Activated CD4-positive, alpha-beta memory T cell treated with anti-CD3 and anti-CD28 coated beads, Interleukin-2, amount 10 ng/mL, durations not matched to agents 7 days and 5 days (primary cell): ENCODE measurements around the gene TMEM123. TPM values are rescaled to one million over a fixed set of nuclear protein-coding genes. Genes with fewer than 3 reads are reported as not detected.
"Not testable (repeated sequence)": the region's sequence is repeated elsewhere in the genome, so short reads cannot be mapped to it uniquely, and the experiment has no call there.

Source experiments
- CTCF ChIA-PET: fragments of 350-600 bp; sonication (Branson Sonifier 250); formaldehyde crosslinking; loops from one replicate; lab custom pipeline; 2021; ENCODE audit warnings: antibody characterized with exemption, inconsistent platforms; lab: Charles Lee
- POLR2A ChIA-PET: fragments of 350-600 bp; sonication (Branson Sonifier 250); formaldehyde crosslinking; loops from one replicate; lab custom pipeline; 2021; ENCODE audit warnings: antibody characterized with exemption; lab: Charles Lee
- DNase-seq: peaks from one replicate; pipeline ENCODE4 v3.0.0-alpha.2; 2020
- H3K27ac Mint-ChIP-seq: one replicate; pipeline ENCODE4 v1.8.0; 2021; ENCODE audit warnings: mild to moderate bottlenecking, mixed read lengths
- H3K27me3 Mint-ChIP-seq: one replicate; pipeline ENCODE4 v1.8.0; 2021; ENCODE audit warnings: mixed read lengths
- H3K36me3 Mint-ChIP-seq: one replicate; pipeline ENCODE4 v1.8.0; 2021; ENCODE audit warnings: low read depth, mixed read lengths
- H3K4me1 Mint-ChIP-seq: one replicate; pipeline ENCODE4 v1.8.0; 2021; ENCODE audit warnings: mixed read lengths
- H3K4me3 Mint-ChIP-seq: one replicate; pipeline ENCODE4 v1.8.0; 2021; ENCODE audit warnings: mild to moderate bottlenecking, mixed read lengths
- H3K9me3 Mint-ChIP-seq: one replicate; pipeline ENCODE4 v1.8.0; 2021; ENCODE audit warnings: mixed read lengths
- total RNA-seq, 2 experiments: library from RNA; stranded (reverse); gene quantifications; one replicate each; pipeline ENCODE4 v1.2.3, GENCODE V29; 2021

Gene TMEM123
- total RNA-seq, 2 experiments from 2014 or later: 331 to 343 TPM

DNA sequence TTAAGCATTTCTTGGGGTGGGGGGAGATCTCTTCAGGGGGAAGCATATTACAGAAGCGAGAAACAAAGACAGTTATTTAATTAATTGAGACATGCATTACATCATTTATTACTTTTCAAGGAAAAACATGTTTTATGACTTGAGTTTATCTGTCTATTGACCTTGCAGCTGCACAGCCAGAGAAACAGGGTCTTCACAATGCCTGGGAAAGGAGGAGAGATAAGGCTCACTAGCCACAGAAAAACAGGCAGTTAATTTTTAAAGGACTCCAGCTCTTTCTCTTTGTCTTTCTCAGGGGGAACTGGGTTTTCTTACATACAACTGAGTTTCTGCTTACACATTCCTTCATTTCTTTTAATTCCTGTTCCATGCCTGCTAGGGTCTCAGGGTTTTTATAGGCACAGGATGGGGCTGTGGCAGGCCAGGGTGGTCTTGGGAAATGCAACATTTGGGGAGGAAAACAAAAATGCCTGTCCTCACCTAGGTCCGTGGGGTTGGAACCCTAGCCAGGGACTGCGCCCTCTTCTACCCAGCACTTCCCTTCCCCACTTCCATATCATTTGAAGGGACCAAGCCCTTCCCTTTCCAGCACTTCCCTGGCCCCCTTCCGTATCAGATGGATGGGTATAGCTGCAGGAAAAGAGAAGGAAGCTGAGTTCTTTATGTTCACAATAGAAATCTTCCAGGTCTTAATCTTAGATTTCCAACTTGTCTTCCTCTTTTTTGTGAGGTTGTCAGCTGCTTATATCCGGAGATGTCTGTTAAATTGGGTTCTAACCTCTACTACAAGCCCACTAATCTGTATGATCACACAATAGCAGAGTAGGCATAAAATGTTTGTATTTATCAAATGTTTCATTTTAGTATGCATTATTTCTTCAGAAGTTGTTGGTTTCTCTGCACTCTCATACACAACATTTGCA, 67.2 kb downstream of the TMEM123 start:
- Mint-ChIP-seq H3K36me3 (peaks cover 44% of the 10 kb centered on the region), H3K4me3 (no peak overlapping the region), H3K9me3 (no peaks in the 10 kb centered on the region), H3K4me1 (peaks cover 9% of the 10 kb centered on the region), H3K27me3 (no peaks in the 10 kb centered on the region), H3K27ac (no peak overlapping the region)
- ChIA-PET POLR2A (no interaction called here), CTCF (no interaction called here)
- DNase-seq: no peak

DNA sequence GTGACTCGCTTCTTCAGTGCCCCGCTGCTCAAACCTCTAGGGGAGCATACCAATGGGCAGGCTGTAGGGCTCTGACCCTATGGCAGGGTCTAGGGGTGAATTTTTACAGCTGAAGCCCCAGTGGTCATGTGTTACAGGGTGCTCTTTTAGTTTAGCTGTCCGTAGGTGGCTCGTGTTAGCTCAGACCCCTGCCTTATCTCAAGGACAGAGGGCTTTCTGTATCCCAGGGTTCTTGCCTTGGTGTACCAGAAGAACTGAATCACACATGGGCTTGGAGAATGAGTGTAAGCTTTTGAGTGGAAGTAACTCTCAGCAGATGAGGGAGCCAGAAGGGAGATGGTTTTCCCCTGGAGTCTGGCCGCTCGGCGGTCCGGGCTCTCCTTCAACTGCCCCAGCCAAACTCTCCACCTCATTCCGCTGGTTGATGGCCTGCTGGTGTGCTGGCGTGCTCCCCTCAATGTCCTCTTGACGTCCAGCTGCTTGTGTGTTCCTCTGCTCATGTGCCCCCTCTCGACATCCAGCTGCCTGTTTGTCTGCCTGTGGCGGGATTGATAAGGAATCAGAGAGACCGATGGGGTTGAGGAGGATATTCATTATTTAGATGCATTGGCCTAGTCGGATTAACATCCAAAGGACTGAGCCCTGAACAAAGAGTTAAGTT, 68.0 kb downstream of the TMEM123 start:
- POLR2A ChIA-PET: interaction anchor here (0.8 kb wide), 1 partner anchor 67 kb away, joined by 4 read pairs; no protein-coding TSS in a partner anchor
- Mint-ChIP-seq H3K36me3 (peaks cover 45% of the 10 kb centered on the region), H3K9me3 (no peaks in the 10 kb centered on the region)

DNA sequence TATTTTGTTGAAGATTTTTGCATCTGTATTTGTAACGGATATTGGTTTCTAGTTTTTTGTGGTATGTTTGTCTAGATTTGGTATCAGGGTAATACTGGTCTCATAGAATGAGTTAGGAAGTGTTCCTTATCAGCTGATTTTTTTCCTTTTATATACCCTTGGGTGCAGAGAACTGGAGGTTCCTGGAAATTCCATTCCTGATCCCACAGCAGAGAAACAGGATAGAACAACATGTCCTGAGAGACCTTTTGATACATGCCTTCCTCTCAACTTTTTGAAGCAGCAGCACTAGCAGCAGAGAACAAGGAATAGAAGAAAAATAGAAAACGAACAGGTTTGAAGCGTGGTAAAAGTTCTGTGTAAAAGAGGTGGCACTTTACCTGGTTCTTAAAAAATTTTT, 68.7 kb downstream of the TMEM123 start:
- no peak for DNase-seq
- POLR2A ChIA-PET: interaction anchor here (0.8 kb wide), 1 partner anchor 68 kb away, joined by 4 read pairs; no protein-coding TSS in a partner anchor
- H3K9me3 Mint-ChIP-seq: no peaks in the 10 kb centered on the region
- no peaks in the 10 kb centered on the region for H3K27me3 Mint-ChIP-seq
- no peak overlapping the region for H3K4me3 Mint-ChIP-seq
- no peak overlapping the region for H3K27ac Mint-ChIP-seq
- H3K4me1 Mint-ChIP-seq: peaks cover 9% of the 10 kb centered on the region
- CTCF ChIA-PET: interaction anchor here (1.2 kb wide), 1 partner anchor 9 kb away, joined by 3 read pairs; no protein-coding TSS in a partner anchor
- peaks cover 45% of the 10 kb centered on the region for H3K36me3 Mint-ChIP-seq

More for the DNA sequence above, 68.0 kb downstream of the TMEM123 start:
- H3K27me3 Mint-ChIP-seq: no peaks in the 10 kb centered on the region
- peaks cover 9% of the 10 kb centered on the region for H3K4me1 Mint-ChIP-seq
- no peak overlapping the region for H3K4me3 Mint-ChIP-seq
- CTCF ChIA-PET: interaction anchor here (1.2 kb wide), 1 partner anchor 8 kb away, joined by 3 read pairs; no protein-coding TSS in a partner anchor
- DNase-seq: no peak
- no peak overlapping the region for H3K27ac Mint-ChIP-seq

DNA sequence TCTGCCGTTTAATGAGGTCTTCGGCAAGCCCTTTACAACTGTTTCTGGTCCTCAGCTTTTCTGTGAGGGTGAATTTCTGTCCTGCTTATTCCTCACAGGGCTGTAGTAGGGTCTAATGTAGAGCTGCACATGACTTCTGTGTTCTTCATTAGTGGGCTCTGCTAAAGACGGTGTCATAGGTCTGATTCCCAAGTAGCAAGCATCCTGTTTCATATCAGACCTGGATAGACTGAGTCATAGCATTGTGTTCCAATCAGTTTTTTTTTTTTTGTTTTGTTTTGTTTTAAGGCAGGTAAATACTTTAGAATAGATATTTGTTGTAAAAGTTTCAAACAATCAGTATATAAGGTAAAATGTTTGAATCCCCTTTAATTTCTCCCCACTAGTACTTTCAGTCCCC, 70.2 kb downstream of the TMEM123 start:
- no peaks in the 10 kb centered on the region for H3K9me3 Mint-ChIP-seq
- peaks cover 9% of the 10 kb centered on the region for H3K4me1 Mint-ChIP-seq
- H3K36me3 Mint-ChIP-seq: peaks cover 49% of the 10 kb centered on the region
- ChIA-PET POLR2A (interaction anchor here (1.3 kb wide), 1 partner anchor 14 kb away, joined by 3 read pairs; no protein-coding TSS in a partner anchor), CTCF (interaction anchor here (1.2 to 2.5 kb wide), 4 partner anchors 8 to 88 kb away, joined by 4 to 16 read pairs (median 8); no protein-coding TSS in a partner anchor)
- no peak overlapping the region for H3K27ac Mint-ChIP-seq
- no peaks in the 10 kb centered on the region for H3K27me3 Mint-ChIP-seq
- no peak for DNase-seq
- H3K4me3 Mint-ChIP-seq: no peak overlapping the region

DNA sequence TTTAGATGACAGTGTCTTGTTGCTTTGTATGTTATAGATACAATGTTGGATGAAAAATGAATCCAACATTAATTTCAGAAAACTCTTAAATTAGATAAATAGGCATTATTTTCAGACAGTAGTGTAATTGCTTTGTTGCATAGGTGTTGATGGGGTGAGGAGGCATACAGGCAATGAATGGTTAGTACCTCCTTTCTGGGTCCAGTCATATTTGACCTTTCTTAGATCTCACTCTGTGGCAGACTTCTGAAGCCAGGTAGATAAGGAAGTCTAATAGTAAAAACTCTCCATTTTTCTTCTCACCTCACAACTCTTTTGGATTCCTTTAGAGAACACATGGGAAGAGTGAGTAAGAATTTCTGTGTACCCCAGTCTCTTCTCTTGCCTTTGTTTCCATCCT, 73.7 kb downstream of the TMEM123 start:
- CTCF ChIA-PET: interaction anchor here (1.7 kb wide), 1 partner anchor 12 kb away, joined by 8 read pairs; no protein-coding TSS in a partner anchor
- Mint-ChIP-seq H3K9me3 (no peaks in the 10 kb centered on the region), H3K4me1 (peaks cover 8% of the 10 kb centered on the region), H3K4me3 (no peak overlapping the region), H3K27me3 (no peaks in the 10 kb centered on the region), H3K36me3 (peaks cover 57% of the 10 kb centered on the region), H3K27ac (no peak overlapping the region)
- DNase-seq: no peak
- POLR2A ChIA-PET: no interaction called here

DNA sequence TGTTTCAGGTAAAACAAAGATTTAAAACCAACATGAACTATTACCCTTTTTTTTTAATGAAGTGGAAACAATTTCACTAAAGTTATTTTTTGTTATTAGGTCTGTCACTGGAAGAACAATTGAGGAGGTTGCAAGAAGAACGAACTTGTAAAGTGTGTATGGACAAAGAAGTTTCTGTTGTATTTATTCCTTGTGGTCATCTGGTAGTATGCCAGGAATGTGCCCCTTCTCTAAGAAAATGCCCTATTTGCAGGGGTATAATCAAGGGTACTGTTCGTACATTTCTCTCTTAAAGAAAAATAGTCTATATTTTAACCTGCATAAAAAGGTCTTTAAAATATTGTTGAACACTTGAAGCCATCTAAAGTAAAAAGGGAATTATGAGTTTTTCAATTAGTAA, 74.7 kb downstream of the TMEM123 start:
- Mint-ChIP-seq H3K9me3 (no peaks in the 10 kb centered on the region), H3K27me3 (no peaks in the 10 kb centered on the region), H3K36me3 (peaks cover 56% of the 10 kb centered on the region), H3K4me1 (peaks cover 8% of the 10 kb centered on the region), H3K27ac (no peak overlapping the region), H3K4me3 (no peak overlapping the region)
- no peak for DNase-seq
- CTCF ChIA-PET: no interaction called here
- POLR2A ChIA-PET: no interaction called here

DNA sequence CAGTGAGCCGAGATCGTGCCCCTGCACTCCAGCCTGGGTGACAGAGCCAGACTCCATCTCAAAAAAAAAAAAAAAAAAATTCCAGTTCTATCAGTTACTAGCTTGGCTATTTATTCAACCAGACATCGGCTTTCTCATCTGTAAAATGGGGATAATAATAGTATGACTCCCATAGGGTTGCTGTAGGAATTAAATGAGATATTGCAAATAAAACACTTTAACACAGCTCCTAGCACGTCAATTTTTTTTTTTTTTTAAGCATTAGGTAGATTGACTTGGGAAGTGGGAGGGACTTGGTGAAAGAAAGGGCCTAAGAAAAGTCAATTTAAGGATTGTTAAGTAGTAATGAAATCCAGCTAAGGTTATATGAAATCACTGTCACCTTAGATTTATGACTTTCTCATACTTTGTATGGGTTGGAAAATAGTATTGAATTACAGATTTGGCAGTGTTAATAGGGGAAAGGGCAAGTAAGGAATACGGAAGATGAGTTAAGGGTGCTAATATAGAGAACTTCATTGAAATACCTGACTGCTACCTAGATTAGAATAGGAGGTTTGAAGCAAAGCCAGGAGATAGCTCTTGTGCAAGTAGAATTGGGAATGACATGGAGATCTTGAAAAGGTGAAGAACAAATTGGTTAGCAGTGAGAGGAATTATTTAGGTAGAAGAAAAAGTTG, 76.7 kb downstream of the TMEM123 start:
- CTCF ChIA-PET: interaction anchor here (0.6 to 2.1 kb wide), 9 partner anchors 17 to 120 kb away, joined by 3 to 11 read pairs (median 3); no protein-coding TSS in a partner anchor

DNA sequence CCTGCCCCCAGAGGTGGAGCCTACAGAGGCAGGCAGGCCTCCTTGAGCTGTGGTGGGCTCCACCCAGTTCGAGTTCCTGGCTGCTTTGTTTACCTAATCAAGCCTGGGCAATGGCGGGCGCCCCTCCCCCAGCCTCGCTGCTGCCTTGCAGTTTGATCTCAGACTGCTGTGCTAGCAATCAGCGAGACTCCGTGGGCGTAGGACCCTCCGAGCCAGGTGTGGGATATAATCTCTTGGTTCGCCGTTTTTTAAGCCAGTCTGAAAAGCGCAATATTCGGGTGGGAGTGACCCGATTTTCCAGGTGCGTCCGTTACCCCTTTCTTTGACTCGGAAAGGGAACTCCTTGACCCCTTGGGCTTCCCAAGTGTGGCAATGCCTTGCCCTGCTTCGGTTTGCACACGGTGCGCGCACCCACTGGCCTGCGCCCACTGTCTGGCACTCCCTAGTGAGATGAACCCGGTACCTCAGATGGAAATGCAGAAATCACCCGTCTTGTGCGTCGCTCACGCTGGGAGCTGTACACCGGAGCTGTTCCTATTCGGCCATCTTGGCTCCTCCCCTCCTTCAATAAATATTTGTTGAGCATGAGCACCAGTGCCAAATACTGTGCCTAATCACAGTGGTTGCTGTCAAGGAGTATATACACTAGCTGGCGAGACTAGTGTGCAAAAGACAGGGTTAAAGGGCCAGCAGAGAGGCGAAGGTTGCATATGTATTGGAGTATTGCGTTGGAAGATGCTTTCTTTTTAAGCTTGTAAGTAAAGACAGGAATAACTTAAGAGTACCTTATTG, 77.7 kb downstream of the TMEM123 start:
- ChIA-PET CTCF (interaction anchor here (0.8 to 2.1 kb wide), 5 partner anchors 18 to 121 kb away, joined by 3 to 11 read pairs (median 3); no protein-coding TSS in a partner anchor), POLR2A (interaction anchor here (1.2 to 1.6 kb wide), 2 partner anchors 29 to 76 kb away, joined by 4 to 7 read pairs; no protein-coding TSS in a partner anchor)
- not testable (repeated sequence) for H3K27ac Mint-ChIP-seq, H3K9me3 Mint-ChIP-seq, H3K27me3 Mint-ChIP-seq, DNase-seq, H3K4me3 Mint-ChIP-seq
- Mint-ChIP-seq H3K4me1 (peaks cover 13% of the 10 kb centered on the region), H3K36me3 (peaks cover 49% of the 10 kb centered on the region)

More for the DNA sequence above, 76.7 kb downstream of the TMEM123 start:
- H3K4me3 Mint-ChIP-seq: no peak overlapping the region
- POLR2A ChIA-PET: interaction anchor here (1.2 to 1.6 kb wide), 2 partner anchors 28 to 75 kb away, joined by 4 to 7 read pairs; no protein-coding TSS in a partner anchor
- no peaks in the 10 kb centered on the region for H3K27me3 Mint-ChIP-seq
- no peaks in the 10 kb centered on the region for H3K9me3 Mint-ChIP-seq
- H3K4me1 Mint-ChIP-seq: peaks cover 13% of the 10 kb centered on the region
- no peak overlapping the region for H3K27ac Mint-ChIP-seq
- H3K36me3 Mint-ChIP-seq: peaks cover 55% of the 10 kb centered on the region
- no peak for DNase-seq

DNA sequence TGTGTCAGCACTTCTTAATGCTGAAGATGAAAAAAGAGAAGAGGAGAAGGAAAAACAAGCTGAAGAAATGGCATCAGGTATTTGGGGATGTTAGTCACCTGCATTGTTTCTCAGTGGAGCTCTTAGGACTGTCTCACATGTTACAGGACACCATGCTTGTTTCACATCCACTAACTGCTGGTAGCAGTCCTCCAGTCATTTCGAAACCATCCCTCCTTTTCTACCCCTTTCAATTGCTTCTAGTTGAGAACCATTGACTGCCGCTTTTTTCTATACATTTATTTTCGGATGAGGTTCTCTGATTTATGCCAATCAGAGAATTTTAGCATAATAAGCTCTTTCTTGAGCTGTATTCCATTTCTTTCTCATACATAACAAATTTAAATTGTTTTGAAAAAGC, 84.1 kb downstream of the TMEM123 start:
- no peaks in the 10 kb centered on the region for H3K9me3 Mint-ChIP-seq
- H3K36me3 Mint-ChIP-seq: peaks cover 58% of the 10 kb centered on the region
- H3K4me1 Mint-ChIP-seq: peaks cover 25% of the 10 kb centered on the region
- H3K27ac Mint-ChIP-seq: peak overlapping the region; percentile 11
- H3K27me3 Mint-ChIP-seq: no peaks in the 10 kb centered on the region
- DNase-seq: no peak
- CTCF ChIA-PET: interaction anchor here (0.8 to 3.1 kb wide), 7 partner anchors 22 to 245 kb away, joined by 3 to 16 read pairs (median 6); no protein-coding TSS in a partner anchor
- H3K4me3 Mint-ChIP-seq: no peak overlapping the region
- POLR2A ChIA-PET: interaction anchor here (0.6 to 1.2 kb wide), 2 partner anchors 13 to 83 kb away, joined by 3 to 4 read pairs; no protein-coding TSS in a partner anchor

DNA sequence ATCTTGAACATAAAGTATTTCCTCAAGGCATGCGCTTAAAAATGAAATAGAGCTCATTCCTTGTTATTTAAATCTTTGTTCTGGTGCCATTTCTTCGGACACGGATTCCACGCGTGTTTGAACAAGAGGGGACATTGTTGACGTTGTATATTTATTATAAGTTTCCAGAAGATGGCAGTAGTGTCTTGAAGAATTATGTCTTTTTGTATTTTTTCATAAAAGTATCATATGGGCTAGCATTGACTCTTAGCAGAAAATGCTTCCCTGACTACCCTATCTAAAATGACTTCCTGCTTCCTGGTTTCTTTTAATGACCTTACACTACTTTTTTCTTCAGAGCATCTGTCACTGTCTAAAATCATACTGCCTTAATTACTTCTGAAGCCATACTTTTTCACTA, 85.2 kb downstream of the TMEM123 start:
- ChIA-PET CTCF (interaction anchor here (0.8 to 3.1 kb wide), 19 partner anchors 9 to 299 kb away, joined by 3 to 21 read pairs (median 4); no protein-coding TSS in a partner anchor), POLR2A (interaction anchor here (0.7 to 1.5 kb wide), 4 partner anchors 18 to 26 kb away, joined by 3 to 5 read pairs (median 4); no protein-coding TSS in a partner anchor)
- H3K4me1 Mint-ChIP-seq: peaks cover 25% of the 10 kb centered on the region
- no peak overlapping the region for H3K4me3 Mint-ChIP-seq
- peaks cover 58% of the 10 kb centered on the region for H3K36me3 Mint-ChIP-seq
- no peaks in the 10 kb centered on the region for H3K27me3 Mint-ChIP-seq
- no peaks in the 10 kb centered on the region for H3K9me3 Mint-ChIP-seq
- DNase-seq: no peak
- no peak overlapping the region for H3K27ac Mint-ChIP-seq

DNA sequence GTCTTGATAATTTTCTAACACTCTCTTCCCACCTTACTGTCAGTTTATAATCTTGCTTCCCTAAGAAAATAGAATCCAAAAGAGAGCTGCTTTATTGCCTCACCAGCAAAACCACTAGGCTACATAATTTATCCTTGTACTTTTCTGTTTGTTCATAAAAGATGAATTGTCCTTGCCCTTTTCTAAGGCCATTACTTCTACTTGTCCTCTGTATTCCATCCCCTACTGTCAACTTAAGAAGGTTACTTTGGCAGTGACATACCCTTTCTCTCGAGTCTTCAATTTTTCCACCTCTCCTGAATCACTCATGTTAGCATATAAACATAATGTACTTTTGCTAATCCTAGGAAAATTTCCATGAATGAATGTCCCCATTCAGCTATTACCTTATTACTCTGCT, 87.6 kb downstream of the TMEM123 start:
- Mint-ChIP-seq H3K36me3 (peaks cover 72% of the 10 kb centered on the region), H3K4me1 (peaks cover 39% of the 10 kb centered on the region), H3K27ac (no peak overlapping the region), H3K4me3 (no peak overlapping the region), H3K9me3 (no peaks in the 10 kb centered on the region), H3K27me3 (no peaks in the 10 kb centered on the region)
- no peak for DNase-seq
- ChIA-PET POLR2A (no interaction called here), CTCF (interaction anchor here (1.3 to 3.0 kb wide), 4 partner anchors 21 to 131 kb away, joined by 3 to 21 read pairs (median 4); no protein-coding TSS in a partner anchor)
